ENCODE results near the gene TSPAN4.

The TSPAN4 gene

GRCh38 chr11:833849-834311 lies 8.8 kb upstream of the TSPAN4 start (continued):
- no peak for TF ChIP-seq ZSCAN23 (tag by site-specific recombination; IDR thresholded peaks at IDR 0.05)
- TF ChIP-seq INSM2 (tag by site-specific recombination; IDR thresholded peaks at IDR 0.05) = no peak
- TF ChIP-seq ZNF214 (tag by site-specific recombination; IDR thresholded peaks at IDR 0.05; ENCODE audit: borderline replicate concordance) = no peak
- TF ChIP-seq KLF17 (tag by site-specific recombination; IDR thresholded peaks at IDR 0.05) = peak; percentile 40; the same call in 1 of the 2 replicates
- TF ChIP-seq, protein P1, sequence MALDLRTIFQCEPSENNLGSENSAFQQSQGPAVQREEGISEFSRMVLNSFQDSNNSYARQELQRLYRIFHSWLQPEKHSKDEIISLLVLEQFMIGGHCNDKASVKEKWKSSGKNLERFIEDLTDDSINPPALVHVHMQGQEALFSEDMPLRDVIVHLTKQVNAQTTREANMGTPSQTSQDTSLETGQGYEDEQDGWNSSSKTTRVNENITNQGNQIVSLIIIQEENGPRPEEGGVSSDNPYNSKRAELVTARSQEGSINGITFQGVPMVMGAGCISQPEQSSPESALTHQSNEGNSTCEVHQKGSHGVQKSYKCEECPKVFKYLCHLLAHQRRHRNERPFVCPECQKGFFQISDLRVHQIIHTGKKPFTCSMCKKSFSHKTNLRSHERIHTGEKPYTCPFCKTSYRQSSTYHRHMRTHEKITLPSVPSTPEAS (tag by site-specific recombination; IDR thresholded peaks at IDR 0.05) = no peak
- no peak for TF ChIP-seq ZNF391 (tag by site-specific recombination; IDR thresholded peaks at IDR 0.05; ENCODE audit: borderline replicate concordance, low read depth)
- TF ChIP-seq ZNF366 (tag by site-specific recombination; conservative IDR thresholded peaks at IDR 0.05) = peak; percentile 22; the same call in 1 of the 2 replicates
- no peak for TF ChIP-seq ZNF248 (tag by site-specific recombination; IDR thresholded peaks at IDR 0.05)
- TF ChIP-seq KLF1 (tag by site-specific recombination; IDR thresholded peaks at IDR 0.05) = peak; percentile 56
- TF ChIP-seq ZFP37 (tag by site-specific recombination; IDR thresholded peaks at IDR 0.05) = no peak
- TF ChIP-seq ZBTB1 (tag by site-specific recombination; IDR thresholded peaks at IDR 0.05) = no peak
- no peak for TF ChIP-seq ZNF549 (tag by site-specific recombination; IDR thresholded peaks at IDR 0.05)
- TF ChIP-seq ZNF558 (tag by site-specific recombination; IDR thresholded peaks at IDR 0.05) = no peak
- TF ChIP-seq KLF9 (tag by site-specific recombination; IDR thresholded peaks at IDR 0.05; ENCODE audit: low read depth) = peak; percentile 60; the same call in 1 of the 2 replicates
- no peak for TF ChIP-seq ZNF830 (tag by site-specific recombination; IDR thresholded peaks at IDR 0.05; ENCODE audit: low read depth)
- no peak; the same call in 1 of the 2 replicates for TF ChIP-seq ZNF341 (tag by site-specific recombination; IDR thresholded peaks at IDR 0.05; ENCODE audit: low read depth)
- no peak; the same call in 1 of the 2 replicates for TF ChIP-seq KLF7 (tag by site-specific recombination; IDR thresholded peaks at IDR 0.05; ENCODE audit: borderline replicate concordance)
- TF ChIP-seq PBX3 (CRISPR knock-in tag; IDR thresholded peaks at IDR 0.05) = no peak
- TF ChIP-seq ZNF624 (tag by site-specific recombination; IDR thresholded peaks at IDR 0.05) = no peak
- no peak for TF ChIP-seq MEIS1 (CRISPR knock-in tag; IDR thresholded peaks at IDR 0.05; ENCODE audit: borderline replicate concordance)
- no peak for TF ChIP-seq ZNF423 (tag by site-specific recombination; IDR thresholded peaks at IDR 0.05)
- TF ChIP-seq YY1 (tag by site-specific recombination; IDR thresholded peaks at IDR 0.05) = no peak
- TF ChIP-seq ZNF610 (tag by site-specific recombination; IDR thresholded peaks at IDR 0.05; ENCODE audit: borderline replicate concordance) = no peak
- TF ChIP-seq, protein P2, sequence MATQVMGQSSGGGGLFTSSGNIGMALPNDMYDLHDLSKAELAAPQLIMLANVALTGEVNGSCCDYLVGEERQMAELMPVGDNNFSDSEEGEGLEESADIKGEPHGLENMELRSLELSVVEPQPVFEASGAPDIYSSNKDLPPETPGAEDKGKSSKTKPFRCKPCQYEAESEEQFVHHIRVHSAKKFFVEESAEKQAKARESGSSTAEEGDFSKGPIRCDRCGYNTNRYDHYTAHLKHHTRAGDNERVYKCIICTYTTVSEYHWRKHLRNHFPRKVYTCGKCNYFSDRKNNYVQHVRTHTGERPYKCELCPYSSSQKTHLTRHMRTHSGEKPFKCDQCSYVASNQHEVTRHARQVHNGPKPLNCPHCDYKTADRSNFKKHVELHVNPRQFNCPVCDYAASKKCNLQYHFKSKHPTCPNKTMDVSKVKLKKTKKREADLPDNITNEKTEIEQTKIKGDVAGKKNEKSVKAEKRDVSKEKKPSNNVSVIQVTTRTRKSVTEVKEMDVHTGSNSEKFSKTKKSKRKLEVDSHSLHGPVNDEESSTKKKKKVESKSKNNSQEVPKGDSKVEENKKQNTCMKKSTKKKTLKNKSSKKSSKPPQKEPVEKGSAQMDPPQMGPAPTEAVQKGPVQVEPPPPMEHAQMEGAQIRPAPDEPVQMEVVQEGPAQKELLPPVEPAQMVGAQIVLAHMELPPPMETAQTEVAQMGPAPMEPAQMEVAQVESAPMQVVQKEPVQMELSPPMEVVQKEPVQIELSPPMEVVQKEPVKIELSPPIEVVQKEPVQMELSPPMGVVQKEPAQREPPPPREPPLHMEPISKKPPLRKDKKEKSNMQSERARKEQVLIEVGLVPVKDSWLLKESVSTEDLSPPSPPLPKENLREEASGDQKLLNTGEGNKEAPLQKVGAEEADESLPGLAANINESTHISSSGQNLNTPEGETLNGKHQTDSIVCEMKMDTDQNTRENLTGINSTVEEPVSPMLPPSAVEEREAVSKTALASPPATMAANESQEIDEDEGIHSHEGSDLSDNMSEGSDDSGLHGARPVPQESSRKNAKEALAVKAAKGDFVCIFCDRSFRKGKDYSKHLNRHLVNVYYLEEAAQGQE (tag by site-specific recombination; IDR thresholded peaks at IDR 0.05) = no peak
- no peak for TF ChIP-seq ZNF785 (tag by site-specific recombination; IDR thresholded peaks at IDR 0.05)
- no peak for TF ChIP-seq ZNF548 (tag by site-specific recombination; IDR thresholded peaks at IDR 0.05)
- peak; percentile 20; the same call in 1 of the 2 replicates for TF ChIP-seq ZFHX2 (tag by site-specific recombination; conservative IDR thresholded peaks at IDR 0.05)
- TF ChIP-seq ZEB2 (tag by site-specific recombination; IDR thresholded peaks at IDR 0.05) = no peak
- TF ChIP-seq ZNF544 (tag by site-specific recombination; IDR thresholded peaks at IDR 0.05) = no peak
- peak; percentile 63 for TF ChIP-seq ZNF398 (tag by site-specific recombination; IDR thresholded peaks at IDR 0.05)

All from HEK293 (cell line).